Measurements from ENCODE around the gene ERF.
A peak's percentile ranks its signal among the peaks of the same experiment; 100 is the strongest.

The ERF gene

GRCh38 chr19:42283188-42284065, 28.5 kb upstream of the ERF start:
- peaks cover 54% of the 10 kb centered on the region for H3K4me1 ChIP-seq (ENCODE audit: insufficient read depth, low read length, severe bottlenecking)
- peak overlapping the region; percentile 62 for H3K4me3 ChIP-seq (ENCODE audit: low read depth, low read length, poor library complexity, severe bottlenecking)
- peaks cover 12% of the 10 kb centered on the region; the same call in 1 of the 2 replicates for H3F3A ChIP-seq (ENCODE audit: insufficient read depth, low read length)
- no peaks in the 10 kb centered on the region for H3K79me2 ChIP-seq (ENCODE audit: insufficient read depth, low read length)
- H3K27me3 ChIP-seq (ENCODE audit: insufficient read depth, low read length) = no peaks in the 10 kb centered on the region
- peak overlapping the region; percentile 77 for H3K9ac ChIP-seq (ENCODE audit: low read length)
- no peaks in the 10 kb centered on the region for H3K9me3 ChIP-seq (ENCODE audit: low read length)
- no peaks in the 10 kb centered on the region for H3K9me2 ChIP-seq (ENCODE audit: low read depth, low read length)
- TF ChIP-seq EZH2 (IDR thresholded peaks at IDR 0.05; ENCODE audit: borderline replicate concordance, low read length) = no peak
- TF ChIP-seq, protein P1, sequence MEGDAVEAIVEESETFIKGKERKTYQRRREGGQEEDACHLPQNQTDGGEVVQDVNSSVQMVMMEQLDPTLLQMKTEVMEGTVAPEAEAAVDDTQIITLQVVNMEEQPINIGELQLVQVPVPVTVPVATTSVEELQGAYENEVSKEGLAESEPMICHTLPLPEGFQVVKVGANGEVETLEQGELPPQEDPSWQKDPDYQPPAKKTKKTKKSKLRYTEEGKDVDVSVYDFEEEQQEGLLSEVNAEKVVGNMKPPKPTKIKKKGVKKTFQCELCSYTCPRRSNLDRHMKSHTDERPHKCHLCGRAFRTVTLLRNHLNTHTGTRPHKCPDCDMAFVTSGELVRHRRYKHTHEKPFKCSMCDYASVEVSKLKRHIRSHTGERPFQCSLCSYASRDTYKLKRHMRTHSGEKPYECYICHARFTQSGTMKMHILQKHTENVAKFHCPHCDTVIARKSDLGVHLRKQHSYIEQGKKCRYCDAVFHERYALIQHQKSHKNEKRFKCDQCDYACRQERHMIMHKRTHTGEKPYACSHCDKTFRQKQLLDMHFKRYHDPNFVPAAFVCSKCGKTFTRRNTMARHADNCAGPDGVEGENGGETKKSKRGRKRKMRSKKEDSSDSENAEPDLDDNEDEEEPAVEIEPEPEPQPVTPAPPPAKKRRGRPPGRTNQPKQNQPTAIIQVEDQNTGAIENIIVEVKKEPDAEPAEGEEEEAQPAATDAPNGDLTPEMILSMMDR (IDR thresholded peaks at IDR 0.05; ENCODE audit: low read length) = no peak
- H3K27ac ChIP-seq (ENCODE audit: low read depth, low read length, poor library complexity, severe bottlenecking) = peak overlapping the region; percentile 92
- H3K36me3 ChIP-seq (ENCODE audit: insufficient read depth, low read length) = peaks cover 17% of the 10 kb centered on the region; the same call in 1 of the 2 replicates
- no peak overlapping the region for H2AFZ ChIP-seq (ENCODE audit: low read length)
- H4K20me1 ChIP-seq (ENCODE audit: insufficient read depth, low read length) = no peaks in the 10 kb centered on the region
- H3K4me2 ChIP-seq (ENCODE audit: low read length) = peak overlapping the region; percentile 97

DNA sequence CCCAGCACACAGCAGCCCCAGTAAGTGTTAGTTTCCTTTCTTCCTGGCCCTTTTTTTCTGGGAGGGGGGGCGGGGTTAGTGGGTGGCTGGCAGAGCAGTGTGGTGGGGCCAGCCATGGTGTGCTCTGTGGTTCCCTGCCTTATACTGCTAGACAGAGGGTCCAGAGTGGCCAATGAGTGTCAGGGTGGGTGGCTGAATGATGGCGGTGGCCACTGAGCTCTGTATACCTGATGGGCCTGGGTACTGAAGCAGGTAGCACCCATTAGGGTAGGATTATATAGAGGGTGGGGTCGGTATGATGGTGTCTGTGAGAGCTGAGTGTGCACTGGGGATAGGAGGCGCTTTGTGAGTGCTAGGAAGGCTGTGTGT, 27.9 kb upstream of the ERF start:
- Histone ChIP-seq H3K36me3 (ENCODE audit: insufficient read depth, low read length) (peaks cover 11% of the 10 kb centered on the region; the same call in 1 of the 2 replicates), H3K9me2 (ENCODE audit: low read depth, low read length) (no peaks in the 10 kb centered on the region), H3K27ac (ENCODE audit: low read depth, low read length, poor library complexity, severe bottlenecking) (peak overlapping the region; percentile 92), H3K4me2 (ENCODE audit: low read length) (peak overlapping the region; percentile 97), H4K20me1 (ENCODE audit: insufficient read depth, low read length) (no peaks in the 10 kb centered on the region), H3K4me1 (ENCODE audit: insufficient read depth, low read length, severe bottlenecking) (peaks cover 55% of the 10 kb centered on the region), H3K9me3 (ENCODE audit: low read length) (no peaks in the 10 kb centered on the region), H3F3A (ENCODE audit: insufficient read depth, low read length) (peaks cover 12% of the 10 kb centered on the region; the same call in 1 of the 2 replicates), H3K79me2 (ENCODE audit: insufficient read depth, low read length) (no peaks in the 10 kb centered on the region), H3K4me3 (ENCODE audit: low read depth, low read length, poor library complexity, severe bottlenecking) (peak overlapping the region; percentile 62), H3K27me3 (ENCODE audit: insufficient read depth, low read length) (no peaks in the 10 kb centered on the region), H2AFZ (ENCODE audit: low read length) (no peak overlapping the region), H3K9ac (ENCODE audit: low read length) (peak overlapping the region; percentile 77)
- TF ChIP-seq, protein P1 (IDR thresholded peaks at IDR 0.05; ENCODE audit: low read length) = no peak
- TF ChIP-seq EZH2 (IDR thresholded peaks at IDR 0.05; ENCODE audit: borderline replicate concordance, low read length) = no peak

DNA sequence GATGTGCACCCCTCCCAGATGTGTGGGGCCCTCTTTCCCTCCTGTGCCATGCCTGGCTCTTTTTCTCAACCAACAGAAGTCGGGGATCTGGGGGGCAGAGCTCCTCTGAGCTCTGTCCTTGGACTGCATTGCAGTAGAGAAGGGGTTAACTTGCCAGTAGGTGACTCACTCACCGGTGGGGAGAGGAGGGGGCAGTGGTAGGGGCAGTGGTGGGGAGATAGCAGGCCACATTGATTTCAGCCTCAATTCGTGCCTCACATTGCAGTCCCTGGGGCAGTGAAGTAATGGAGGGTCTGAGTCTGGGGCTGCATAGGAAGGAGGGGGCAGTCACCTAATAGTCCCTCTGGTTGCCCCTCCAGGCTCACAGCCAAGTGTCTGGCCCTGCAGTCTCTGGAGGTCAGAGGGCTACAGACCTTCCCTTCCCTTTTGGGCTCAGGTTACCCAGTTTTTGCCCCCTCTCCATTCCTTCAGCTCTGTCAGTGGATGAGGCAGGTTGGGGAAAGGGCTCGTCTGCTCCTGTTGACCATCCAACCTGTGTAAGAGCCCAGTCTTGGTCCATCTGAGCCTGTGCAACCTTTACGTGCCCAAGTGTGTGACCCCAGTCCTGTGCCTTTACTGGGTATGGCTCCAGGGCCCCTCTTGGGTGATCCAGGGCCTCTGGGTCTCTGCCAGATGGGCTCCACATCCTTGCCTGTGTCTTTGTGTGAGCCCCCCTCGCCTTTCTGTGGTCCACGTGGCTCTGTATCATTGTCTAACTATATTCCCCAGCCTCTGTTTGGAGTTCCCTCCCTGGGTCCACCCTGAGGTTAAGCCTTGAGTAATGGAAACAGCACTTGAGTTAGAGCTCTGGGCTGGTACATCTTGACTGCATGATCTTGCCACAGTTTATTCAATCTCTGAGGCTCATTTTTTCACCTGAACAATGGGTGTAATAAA, 27.2 kb upstream of the ERF start:
- Histone ChIP-seq H3K4me1 (ENCODE audit: insufficient read depth, low read length, severe bottlenecking) (peaks cover 55% of the 10 kb centered on the region), H4K20me1 (ENCODE audit: insufficient read depth, low read length) (no peaks in the 10 kb centered on the region), H3K9ac (ENCODE audit: low read length) (peak overlapping the region; percentile 88), H3K79me2 (ENCODE audit: insufficient read depth, low read length) (no peaks in the 10 kb centered on the region), H3K9me2 (ENCODE audit: low read depth, low read length) (no peaks in the 10 kb centered on the region), H3K4me2 (ENCODE audit: low read length) (peak overlapping the region; percentile 71), H3K4me3 (ENCODE audit: low read depth, low read length, poor library complexity, severe bottlenecking) (peak overlapping the region; percentile 73), H2AFZ (ENCODE audit: low read length) (no peak overlapping the region), H3F3A (ENCODE audit: insufficient read depth, low read length) (peaks cover 12% of the 10 kb centered on the region; the same call in 1 of the 2 replicates), H3K27ac (ENCODE audit: low read depth, low read length, poor library complexity, severe bottlenecking) (peak overlapping the region; percentile 92), H3K36me3 (ENCODE audit: insufficient read depth, low read length) (peaks cover 4% of the 10 kb centered on the region; the same call in 1 of the 2 replicates), H3K27me3 (ENCODE audit: insufficient read depth, low read length) (no peaks in the 10 kb centered on the region), H3K9me3 (ENCODE audit: low read length) (no peaks in the 10 kb centered on the region)
- no peak for TF ChIP-seq EZH2 (IDR thresholded peaks at IDR 0.05; ENCODE audit: borderline replicate concordance, low read length)
- TF ChIP-seq, protein P1 (IDR thresholded peaks at IDR 0.05; ENCODE audit: low read length) = no peak
